Measurements from ENCODE around the gene CDH13. TPM values are rescaled to one million over a fixed set of nuclear protein-coding genes. Genes with fewer than 3 reads are reported as not detected.

CDH13 gene
- total RNA-seq, 1 donor from 2014 or later: 161 TPM

DNA sequence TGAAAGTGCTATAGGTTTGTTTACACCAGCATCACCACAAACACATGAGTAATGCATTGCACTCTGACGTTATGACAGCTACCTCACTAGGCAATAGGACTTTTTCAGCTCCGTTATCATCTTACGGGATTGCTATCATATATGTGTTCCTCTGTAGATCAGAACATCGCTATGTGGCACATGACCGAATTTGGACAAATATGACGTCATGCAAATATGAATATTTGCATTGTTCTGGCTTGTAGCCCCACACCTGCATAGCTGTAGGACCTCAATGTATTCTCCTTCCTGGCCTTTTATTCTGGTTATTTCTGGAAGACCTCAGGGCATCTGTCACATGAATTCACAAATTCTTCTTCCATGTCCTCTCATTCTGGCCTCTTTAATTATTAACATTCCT is 393.2 kb downstream of the CDH13 start:
- H3K27me3 ChIP-seq (ENCODE audit: low read depth): no peaks in the 10 kb centered on the region
- H3K27ac ChIP-seq (replicated peaks): no peak overlapping the region
- DNase-seq: no peak
- H3K36me3 ChIP-seq: no peaks in the 10 kb centered on the region
- no peak overlapping the region for H3K4me3 ChIP-seq
- H3K9me3 ChIP-seq (replicated peaks): no peaks in the 10 kb centered on the region
- TF ChIP-seq, protein P1, sequence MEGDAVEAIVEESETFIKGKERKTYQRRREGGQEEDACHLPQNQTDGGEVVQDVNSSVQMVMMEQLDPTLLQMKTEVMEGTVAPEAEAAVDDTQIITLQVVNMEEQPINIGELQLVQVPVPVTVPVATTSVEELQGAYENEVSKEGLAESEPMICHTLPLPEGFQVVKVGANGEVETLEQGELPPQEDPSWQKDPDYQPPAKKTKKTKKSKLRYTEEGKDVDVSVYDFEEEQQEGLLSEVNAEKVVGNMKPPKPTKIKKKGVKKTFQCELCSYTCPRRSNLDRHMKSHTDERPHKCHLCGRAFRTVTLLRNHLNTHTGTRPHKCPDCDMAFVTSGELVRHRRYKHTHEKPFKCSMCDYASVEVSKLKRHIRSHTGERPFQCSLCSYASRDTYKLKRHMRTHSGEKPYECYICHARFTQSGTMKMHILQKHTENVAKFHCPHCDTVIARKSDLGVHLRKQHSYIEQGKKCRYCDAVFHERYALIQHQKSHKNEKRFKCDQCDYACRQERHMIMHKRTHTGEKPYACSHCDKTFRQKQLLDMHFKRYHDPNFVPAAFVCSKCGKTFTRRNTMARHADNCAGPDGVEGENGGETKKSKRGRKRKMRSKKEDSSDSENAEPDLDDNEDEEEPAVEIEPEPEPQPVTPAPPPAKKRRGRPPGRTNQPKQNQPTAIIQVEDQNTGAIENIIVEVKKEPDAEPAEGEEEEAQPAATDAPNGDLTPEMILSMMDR (IDR thresholded peaks at IDR 0.05; ENCODE audit: borderline replicate concordance): no peak
- peaks cover 14% of the 10 kb centered on the region for H3K4me1 ChIP-seq
- intact Hi-C loops (cut with micrococcal nuclease): no loop called here

DNA sequence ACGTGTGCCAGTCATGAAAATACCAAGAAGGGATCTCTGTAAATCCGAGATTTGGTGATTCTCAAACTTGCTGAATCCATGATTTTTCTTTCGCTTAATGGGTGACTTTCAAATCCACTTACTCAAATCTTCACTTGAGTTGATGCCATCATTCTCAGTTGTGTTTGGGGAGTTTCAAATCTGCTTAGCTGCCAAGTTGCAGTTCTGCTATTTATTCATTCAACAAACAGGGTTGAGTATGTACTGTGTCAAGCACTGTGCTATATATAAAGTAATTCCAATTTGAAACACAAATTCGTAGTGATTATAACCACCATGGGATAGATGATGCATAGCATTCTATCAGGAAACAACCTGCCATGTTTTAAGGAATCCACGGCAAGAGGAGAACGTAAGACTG is 394.3 kb downstream of the CDH13 start:
- intact Hi-C loops (cut with micrococcal nuclease): no loop called here
- H3K4me1 ChIP-seq: peaks cover 11% of the 10 kb centered on the region
- TF ChIP-seq, protein P1 (IDR thresholded peaks at IDR 0.05; ENCODE audit: borderline replicate concordance): no peak
- H3K27me3 ChIP-seq (ENCODE audit: low read depth): no peaks in the 10 kb centered on the region
- no peak for DNase-seq
- H3K4me3 ChIP-seq: no peak overlapping the region
- H3K36me3 ChIP-seq: no peaks in the 10 kb centered on the region
- H3K27ac ChIP-seq (replicated peaks): no peak overlapping the region
- no peaks in the 10 kb centered on the region for H3K9me3 ChIP-seq (replicated peaks)

DNA sequence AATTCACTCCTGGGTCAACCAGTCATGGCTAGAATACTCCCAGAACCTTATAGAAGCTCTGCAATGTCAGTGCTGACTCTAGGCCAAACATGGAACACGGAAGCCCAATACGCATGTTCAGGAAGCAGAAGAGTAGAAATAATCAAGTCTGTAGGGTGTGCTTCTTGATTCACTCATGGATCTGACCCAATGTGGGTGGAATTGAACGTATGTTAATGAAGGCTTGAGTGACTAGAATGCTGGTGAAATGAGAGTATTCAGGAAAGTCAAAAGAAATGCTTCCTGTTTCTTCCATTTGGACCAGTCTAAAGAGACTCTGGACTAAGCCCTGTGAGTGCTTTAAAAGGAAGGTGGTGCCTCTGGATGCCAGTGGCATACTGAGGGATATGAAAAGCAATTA is 395.0 kb downstream of the CDH13 start:
- Histone ChIP-seq H3K4me3 (no peak overlapping the region), H3K4me1 (peaks cover 11% of the 10 kb centered on the region), H3K27ac (replicated peaks) (no peak overlapping the region), H3K27me3 (ENCODE audit: low read depth) (no peaks in the 10 kb centered on the region), H3K9me3 (replicated peaks) (no peaks in the 10 kb centered on the region), H3K36me3 (no peaks in the 10 kb centered on the region)
- TF ChIP-seq, protein P1 (IDR thresholded peaks at IDR 0.05; ENCODE audit: borderline replicate concordance): no peak
- intact Hi-C loops (cut with micrococcal nuclease): no loop called here
- no peak for DNase-seq

DNA sequence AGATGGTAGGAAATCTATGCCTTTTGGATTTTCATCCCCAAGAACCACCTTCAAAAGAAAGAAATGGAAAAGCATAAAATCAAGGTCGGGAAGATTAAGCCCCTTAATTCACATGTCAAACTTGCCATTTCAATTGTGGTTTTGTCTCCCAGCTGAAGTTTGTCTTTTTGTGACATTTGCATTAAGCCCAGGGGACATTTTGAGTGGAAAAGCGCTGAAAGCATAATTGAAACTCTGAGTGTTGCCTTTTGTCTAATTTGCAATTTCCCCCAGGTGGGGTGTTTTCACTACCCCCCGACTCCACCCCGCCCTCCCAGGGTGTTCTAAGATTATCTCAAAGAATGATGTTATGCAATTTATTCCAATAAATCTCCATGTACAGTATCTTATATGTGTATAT is 396.2 kb downstream of the CDH13 start:
- Histone ChIP-seq H3K36me3 (no peaks in the 10 kb centered on the region), H3K27ac (replicated peaks) (no peak overlapping the region), H3K9me3 (replicated peaks) (no peaks in the 10 kb centered on the region), H3K4me3 (no peak overlapping the region), H3K27me3 (ENCODE audit: low read depth) (no peaks in the 10 kb centered on the region), H3K4me1 (peaks cover 11% of the 10 kb centered on the region)
- TF ChIP-seq, protein P1 (IDR thresholded peaks at IDR 0.05; ENCODE audit: borderline replicate concordance): no peak
- intact Hi-C loops (cut with micrococcal nuclease): no loop called here
- DNase-seq: no peak

DNA sequence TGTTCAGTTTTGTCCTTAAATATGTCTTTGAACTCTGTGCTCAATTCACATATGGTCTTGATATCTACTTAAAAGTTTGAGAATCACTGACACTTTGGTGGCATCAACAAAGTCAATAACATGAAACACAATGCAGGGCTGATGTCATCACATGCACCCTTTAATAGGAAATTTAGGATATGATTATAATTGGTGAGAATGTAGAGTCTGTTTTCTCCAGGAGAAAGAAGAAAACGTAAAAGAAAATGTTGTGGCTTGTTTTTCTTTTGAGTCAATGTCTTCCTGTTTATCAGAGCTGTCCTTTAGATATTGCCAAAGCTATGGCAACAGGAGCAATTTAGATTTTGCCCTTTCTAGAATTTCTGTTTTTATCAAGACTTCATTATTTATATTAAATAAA is 396.9 kb downstream of the CDH13 start:
- H3K4me3 ChIP-seq: no peak overlapping the region
- no peaks in the 10 kb centered on the region for H3K27me3 ChIP-seq (ENCODE audit: low read depth)
- intact Hi-C loops (cut with micrococcal nuclease): no loop called here
- H3K27ac ChIP-seq (replicated peaks): no peak overlapping the region
- H3K36me3 ChIP-seq: no peaks in the 10 kb centered on the region
- TF ChIP-seq, protein P1 (IDR thresholded peaks at IDR 0.05; ENCODE audit: borderline replicate concordance): no peak
- DNase-seq: no peak
- peaks cover 12% of the 10 kb centered on the region for H3K4me1 ChIP-seq
- H3K9me3 ChIP-seq (replicated peaks): no peaks in the 10 kb centered on the region

DNA sequence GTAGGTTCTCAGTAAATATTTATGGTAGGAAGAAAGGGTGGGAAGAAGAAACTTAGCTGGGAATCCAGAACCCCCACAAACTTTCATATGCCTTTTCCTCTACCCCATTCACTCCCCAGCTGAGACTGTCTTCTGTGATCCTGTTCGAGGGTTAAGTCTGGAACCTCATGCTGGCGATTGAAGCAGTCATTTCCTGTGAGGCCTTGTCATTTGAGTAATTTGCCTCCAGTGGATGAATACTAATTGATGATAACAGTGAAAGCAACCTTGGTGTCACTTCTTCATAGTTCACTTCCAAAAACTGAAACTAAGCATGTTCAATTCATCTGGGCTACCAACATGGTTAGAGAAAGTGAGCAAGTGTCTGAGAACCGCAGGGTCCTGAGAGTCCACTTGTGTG is 401.2 kb downstream of the CDH13 start:
- DNase-seq: no peak
- no peaks in the 10 kb centered on the region for H3K27me3 ChIP-seq (ENCODE audit: low read depth)
- no peaks in the 10 kb centered on the region for H3K9me3 ChIP-seq (replicated peaks)
- no peak overlapping the region for H3K27ac ChIP-seq (replicated peaks)
- peaks cover 12% of the 10 kb centered on the region for H3K4me1 ChIP-seq
- H3K4me3 ChIP-seq: no peak overlapping the region
- no peaks in the 10 kb centered on the region for H3K36me3 ChIP-seq
- intact Hi-C loops (cut with micrococcal nuclease): no loop called here
- TF ChIP-seq, protein P1 (IDR thresholded peaks at IDR 0.05; ENCODE audit: borderline replicate concordance): no peak

Data from left ventricle myocardium inferior (tissue), 1 donor.